PC-3 (cell line): ENCODE measurements around the gene MAPK12.

Experiments
- CTCF ChIP-seq: fragments of 300-600 bp; sonication (generic); conservative IDR thresholded peaks from 2 replicates; pipeline ENCODE4 v1.5.1; 2017; ENCODE audit warnings: antibody characterized with exemption, low read depth, mild to moderate bottlenecking, low read length
- EZH2 ChIP-seq: fragments of 300-600 bp; sonication (generic); IDR thresholded peaks from one replicate; pipeline ENCODE4 v1.6.1; 2017; ENCODE audit warnings: antibody characterized with exemption, mild to moderate bottlenecking, low read length; ENCODE audit not compliant: unreplicated experiment
- EZH2phosphoT487 ChIP-seq: fragments of 300-600 bp; sonication (generic); IDR thresholded peaks from 2 replicates; pipeline ENCODE4 v1.6.1; 2018; ENCODE audit warnings: mild to moderate bottlenecking, antibody characterized with exemption, low read length, borderline replicate concordance

GRCh38 chr22:50280022-50280707, 18.7 kb upstream of the MAPK12 start:
- no peak for TF ChIP-seq CTCF
- TF ChIP-seq EZH2phosphoT487 = no peak
- TF ChIP-seq EZH2 = no peak
